GM12864 (cell line): ENCODE measurements around the gene BRD4.

Source experiments
- DNase-seq: peaks from one replicate; pipeline ENCODE4 v3.0.0-alpha.2; 2011; ENCODE audit warnings: low read depth
- H3K4me3 ChIP-seq: 2 replicates; pipeline ENCODE4 v1.5.1; 2011; ENCODE audit warnings: mild to moderate bottlenecking, low read depth, low read length, control low read depth
- TF ChIP-seq, protein P1 (sequence below): IDR thresholded peaks from 2 replicates; pipeline ENCODE4 v1.5.1; 2011; ENCODE audit warnings: low read depth, mild to moderate bottlenecking, moderate library complexity, low read length, control low read depth, inconsistent platforms; ENCODE audit errors: missing control alignments

BRD4 gene

DNA sequence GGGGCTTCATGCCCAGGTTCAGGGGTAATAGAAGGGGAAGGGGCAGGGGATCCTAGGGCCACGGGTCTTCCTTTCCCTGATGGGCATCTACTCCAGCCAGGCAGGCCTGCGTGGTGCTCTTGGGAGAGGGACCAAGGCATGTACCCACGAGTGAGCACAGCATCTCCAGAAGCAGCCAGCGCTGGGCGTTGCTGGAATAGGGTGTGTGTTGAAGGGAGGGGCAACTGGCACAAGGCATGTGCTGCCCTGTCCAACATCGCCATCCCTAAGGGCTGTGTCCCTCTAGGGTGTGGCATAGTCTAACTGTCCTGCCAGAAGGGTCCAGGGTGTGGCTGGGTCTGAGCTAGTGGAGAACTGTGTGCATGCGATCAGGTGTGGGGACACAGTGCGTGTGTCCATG lies 134.4 kb downstream of the BRD4 start:
- H3K4me3 ChIP-seq, result no peak overlapping the region
- TF ChIP-seq, protein P1, sequence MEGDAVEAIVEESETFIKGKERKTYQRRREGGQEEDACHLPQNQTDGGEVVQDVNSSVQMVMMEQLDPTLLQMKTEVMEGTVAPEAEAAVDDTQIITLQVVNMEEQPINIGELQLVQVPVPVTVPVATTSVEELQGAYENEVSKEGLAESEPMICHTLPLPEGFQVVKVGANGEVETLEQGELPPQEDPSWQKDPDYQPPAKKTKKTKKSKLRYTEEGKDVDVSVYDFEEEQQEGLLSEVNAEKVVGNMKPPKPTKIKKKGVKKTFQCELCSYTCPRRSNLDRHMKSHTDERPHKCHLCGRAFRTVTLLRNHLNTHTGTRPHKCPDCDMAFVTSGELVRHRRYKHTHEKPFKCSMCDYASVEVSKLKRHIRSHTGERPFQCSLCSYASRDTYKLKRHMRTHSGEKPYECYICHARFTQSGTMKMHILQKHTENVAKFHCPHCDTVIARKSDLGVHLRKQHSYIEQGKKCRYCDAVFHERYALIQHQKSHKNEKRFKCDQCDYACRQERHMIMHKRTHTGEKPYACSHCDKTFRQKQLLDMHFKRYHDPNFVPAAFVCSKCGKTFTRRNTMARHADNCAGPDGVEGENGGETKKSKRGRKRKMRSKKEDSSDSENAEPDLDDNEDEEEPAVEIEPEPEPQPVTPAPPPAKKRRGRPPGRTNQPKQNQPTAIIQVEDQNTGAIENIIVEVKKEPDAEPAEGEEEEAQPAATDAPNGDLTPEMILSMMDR, result no peak
- DNase-seq, result no peak

DNA sequence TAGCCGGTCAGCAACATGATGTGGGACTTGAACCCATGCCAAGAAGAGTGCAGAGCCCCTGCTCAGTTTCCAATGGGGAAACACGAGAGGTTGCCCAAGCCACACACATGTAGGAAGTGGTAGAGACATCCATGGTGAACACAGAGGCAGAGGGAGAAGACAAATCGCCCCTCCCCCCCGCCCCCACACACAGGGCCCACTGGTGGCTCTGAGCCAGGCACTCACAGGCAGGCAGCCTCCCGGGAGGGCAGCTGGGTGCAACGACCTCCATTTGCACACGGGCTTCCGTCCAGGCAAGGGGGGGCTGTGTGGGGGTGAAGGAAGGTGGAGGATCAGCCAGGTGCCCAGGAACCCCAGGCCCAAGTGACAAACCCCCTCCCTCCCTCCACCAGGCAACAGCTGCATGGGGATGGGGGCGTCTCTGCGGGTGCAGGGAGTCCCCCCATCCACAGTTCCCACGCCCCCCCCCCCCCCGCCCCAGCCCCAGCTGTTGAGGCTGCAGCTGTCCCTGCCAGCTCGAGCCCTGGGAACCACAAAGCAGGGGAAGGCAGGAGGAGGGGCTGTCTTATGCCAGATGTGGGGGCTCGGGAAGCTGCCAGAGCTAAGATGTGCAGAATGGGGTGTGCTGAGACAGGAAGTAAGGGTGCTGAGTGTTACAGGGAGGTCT lies 134.9 kb downstream of the BRD4 start:
- DNase-seq, result no peak

DNA sequence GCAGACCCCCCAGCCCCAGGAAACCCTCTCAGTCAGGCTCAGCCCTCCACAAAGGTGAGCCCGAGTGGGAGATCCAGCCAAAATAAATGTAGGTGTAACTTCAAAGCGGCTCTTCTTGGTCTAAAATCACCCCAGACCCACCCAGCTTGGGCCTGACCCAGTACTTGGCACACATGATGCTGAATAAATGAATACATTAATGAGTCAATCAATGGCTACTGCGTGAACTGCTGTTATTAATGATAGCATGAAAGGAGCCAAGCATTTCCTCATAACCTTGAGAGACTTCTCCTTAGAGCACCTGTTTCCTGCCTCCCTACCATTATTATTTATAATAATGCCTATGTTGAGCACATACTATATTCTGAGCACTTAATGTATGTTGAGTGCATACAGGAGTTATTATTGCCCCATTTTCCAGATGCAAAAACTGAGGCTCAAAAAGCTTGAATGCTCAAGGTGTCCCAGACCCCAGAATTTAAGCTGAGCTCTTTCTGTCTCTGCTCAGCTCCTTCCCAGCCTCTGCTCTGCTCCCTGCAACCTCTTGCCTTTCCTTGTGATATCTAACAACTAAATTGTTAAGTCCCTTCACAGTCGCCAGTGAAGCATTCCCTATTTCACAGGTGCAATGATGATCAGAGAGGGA lies 135.9 kb downstream of the BRD4 start:
- H3K4me3 ChIP-seq, result no peak overlapping the region
- no peak for DNase-seq
- TF ChIP-seq, protein P1, result no peak

More for the DNA sequence above, 134.9 kb downstream of the BRD4 start:
- TF ChIP-seq, protein P1, result no peak
- H3K4me3 ChIP-seq, result no peak overlapping the region

DNA sequence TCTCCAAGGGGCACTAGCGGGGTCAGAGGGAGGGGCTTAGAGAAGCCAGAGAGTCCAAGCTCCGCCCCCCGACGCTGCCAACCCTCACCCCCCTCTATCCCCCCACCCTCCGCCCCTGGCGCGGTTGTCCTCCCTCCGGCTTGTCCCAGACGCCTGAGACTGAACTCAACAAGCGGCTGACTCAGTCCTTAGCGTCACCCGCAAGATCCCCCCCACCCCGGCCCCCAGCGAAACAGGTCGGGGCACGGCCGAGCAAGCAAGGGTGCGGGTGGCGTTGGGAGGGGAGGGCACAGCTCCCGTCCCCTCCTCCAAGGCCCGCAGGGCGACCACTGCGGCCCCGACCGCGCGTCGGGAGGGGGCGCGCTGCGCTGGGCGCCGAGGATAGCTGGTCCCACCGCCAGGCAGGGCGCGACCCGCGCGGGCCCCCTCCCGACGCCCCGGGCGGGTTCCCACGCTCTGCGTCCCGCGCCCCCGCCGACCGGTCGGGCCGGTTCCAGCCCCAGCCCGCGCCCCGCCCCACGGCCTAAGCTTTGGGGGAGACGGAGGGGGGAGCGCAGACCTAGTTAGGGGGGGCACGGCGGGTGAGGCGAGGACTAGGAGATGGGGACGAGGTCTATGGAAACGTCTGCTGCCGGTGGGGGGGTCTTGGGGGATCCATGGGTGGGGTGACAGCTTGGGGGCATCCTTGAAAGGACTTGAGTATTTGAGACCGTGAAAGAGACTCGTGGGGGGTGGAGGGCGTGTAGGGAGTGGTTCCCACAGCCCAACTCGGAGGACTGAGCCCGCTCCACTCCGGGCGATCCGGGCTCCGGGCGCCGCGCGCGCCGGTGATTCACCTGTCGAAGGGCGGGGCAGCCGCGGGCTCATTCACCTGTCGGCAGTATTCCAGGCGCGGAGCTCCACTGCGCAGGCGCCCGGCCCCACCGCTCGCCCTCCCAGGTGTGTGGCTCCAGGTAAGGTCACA lies 136.7 kb downstream of the BRD4 start:
- DNase-seq, result no peak
- H3K4me3 ChIP-seq, result no peak overlapping the region
- TF ChIP-seq, protein P1, result no peak

DNA sequence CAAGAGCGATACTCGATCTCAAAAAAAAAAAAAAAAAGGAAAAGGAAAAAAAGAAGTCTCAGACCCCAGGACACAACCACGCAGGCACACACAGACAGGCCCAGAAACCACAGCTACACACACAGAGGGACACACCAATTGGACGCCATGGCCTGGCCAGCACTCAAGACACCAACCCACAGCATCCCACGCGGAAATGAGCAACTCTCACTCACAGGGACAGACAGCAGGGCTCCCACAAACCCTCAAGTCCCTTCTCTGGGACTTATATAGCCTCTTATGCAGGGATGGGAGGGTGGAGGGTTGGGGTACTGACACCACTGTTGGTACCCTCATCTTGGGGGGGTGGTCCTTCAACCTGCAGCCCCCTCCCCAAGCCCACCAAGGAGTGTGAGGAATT lies 137.4 kb downstream of the BRD4 start:
- H3K4me3 ChIP-seq, result no peak overlapping the region
- no peak for DNase-seq
- TF ChIP-seq, protein P1, result no peak

DNA sequence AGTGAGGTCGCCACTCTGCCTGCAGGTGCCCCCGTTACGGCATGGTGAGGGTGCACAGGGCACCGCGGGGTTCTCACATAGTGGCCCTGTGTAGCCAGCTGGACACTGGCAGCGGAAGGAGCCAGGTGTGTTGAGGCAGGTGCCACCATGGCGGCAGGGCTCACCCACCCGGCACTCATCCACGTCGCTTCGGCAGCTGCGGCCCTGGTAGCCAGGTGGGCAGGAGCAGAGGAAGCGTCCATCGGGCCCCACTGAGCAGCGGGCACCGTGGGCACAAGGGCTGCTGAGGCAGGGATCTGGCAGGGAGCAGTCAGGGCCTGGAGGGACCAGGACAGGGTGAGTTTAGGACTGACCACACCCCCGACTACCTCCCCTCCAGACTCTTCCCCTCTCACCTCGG lies 140.4 kb downstream of the BRD4 start:
- TF ChIP-seq, protein P1, result no peak
- DNase-seq, result no peak
- no peak overlapping the region for H3K4me3 ChIP-seq
